Testis (tissue), 3 donors: ENCODE measurements around the gene OLFML2A. TPM values are rescaled to one million over a fixed set of nuclear protein-coding genes. Genes with fewer than 3 reads are reported as not detected.

ENCODE experiments used
- polyA plus RNA-seq: library from polyadenylated mRNA; stranded (reverse); fragments of 350-450 nt; fragmentation: Illumina TruSeq; extraction: RNeasy Lipid Tissue Mini Kit (QIAGEN cat#74804); gene quantifications from one replicate; pipeline ENCODE4 v1.2.3, GENCODE V29; 2014; ENCODE audit warnings: low read depth, low replicate concordance; ENCODE audit not compliant: insufficient read depth
- total RNA-seq, 2 donors: library from RNA; depleted of rRNA; stranded (reverse); fragments of >200 nt; gene quantifications; one replicate each; pipeline ENCODE4 v1.2.3, GENCODE V29; 2016

The OLFML2A gene
- total and polyA plus RNA-seq, 3 donors from 2014 or later, result 2.6 to 5.2 (median 4.0) TPM

Other genes starting within 250 kb of the OLFML2A start
- 100 to 1,000 TPM in 1 of 2 donors, 10 to 100 TPM in 1; 92.1 to 100 TPM for gene NR6A1, start 5.8 kb upstream of the OLFML2A start, total RNA-seq
- gene NR6A1, start 5.8 kb upstream of the OLFML2A start, polyA plus RNA-seq, result 54.6 TPM
- gene WDR38, start 76.3 kb downstream of the OLFML2A start, total RNA-seq, result 1 to 10 TPM; 3.2 to 7.6 TPM
- 11.8 TPM for gene WDR38, start 76.3 kb downstream of the OLFML2A start, polyA plus RNA-seq
- 1,000 to 10,000 TPM in 1 of 2 donors, 100 to 1,000 TPM in 1; 902 to 1,286 TPM for gene RPL35, start 84.8 kb downstream of the OLFML2A start, total RNA-seq
- 1,119 TPM for gene RPL35, start 84.8 kb downstream of the OLFML2A start, polyA plus RNA-seq
- 10 to 100 TPM; 64.7 to 75.4 TPM for gene ARPC5L, start 85.0 kb downstream of the OLFML2A start, total RNA-seq
- gene ARPC5L, start 85.0 kb downstream of the OLFML2A start, polyA plus RNA-seq, result 111 TPM
- gene GOLGA1, start 163.9 kb downstream of the OLFML2A start, total RNA-seq, result 10 to 100 TPM; 36.1 to 54.2 TPM
- 36.7 TPM for gene GOLGA1, start 163.9 kb downstream of the OLFML2A start, polyA plus RNA-seq